SK-MEL-5 (cell line): ENCODE measurements around the gene MRPL14. TPM values are rescaled to one million over a fixed set of nuclear protein-coding genes. Genes with fewer than 3 reads are reported as not detected.
"Not testable (repeated sequence)": the region's sequence is repeated elsewhere in the genome, so short reads cannot be mapped to it uniquely, and the experiment has no call there.

Experiments used
- DNase-seq: peaks from one replicate; pipeline ENCODE4 v3.0.0-alpha.2; 2016; ENCODE audit warnings: low read depth, low spot score
- in situ Hi-C: cut with HindIII; loops from 2 replicates; pipeline ENCODE4 v1.10.0; 2016; ENCODE audit warnings: low sequenced_read_pairs, high pct_unique_total_duplicates, low pct_unique_long_range_greater_than_20kb
- total RNA-seq: library from RNA; depleted of rRNA; stranded (reverse); fragments of >200 nt; shearing (Covaris generic); gene quantifications from 2 replicates; pipeline ENCODE4 v1.2.3, GENCODE V29; 2014

MRPL14 gene
- total RNA-seq, 1 experiment from 2014 or later, result 60.0 TPM

- in situ Hi-C loops, result no loop called here
- DNase-seq, result no peak
Observed at GRCh38 chr6:44110005-44110676, 17.1 kb downstream of the MRPL14 start.

DNA sequence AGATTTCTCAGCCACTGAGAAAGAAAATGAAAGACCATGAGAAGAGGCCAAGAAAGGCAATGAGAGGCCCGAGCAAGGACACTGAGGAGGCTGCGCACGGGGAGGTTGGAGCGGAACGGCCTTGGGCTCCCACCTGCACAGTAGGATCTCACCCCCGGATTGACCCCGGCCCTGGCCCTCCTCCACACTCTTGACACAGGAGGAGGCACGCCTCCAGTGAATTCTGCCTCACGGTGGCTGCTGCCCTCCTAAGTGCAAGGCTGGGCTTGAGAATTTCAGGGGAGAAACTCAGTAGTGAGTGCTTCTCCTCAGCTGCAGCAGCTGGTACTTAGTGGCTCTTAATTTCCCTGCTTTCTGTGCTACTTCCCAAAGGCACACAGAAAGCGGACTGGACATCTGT, 18.0 kb downstream of the MRPL14 start:
- in situ Hi-C loops, result no loop called here
- no peak for DNase-seq

GRCh38 chr6:44108471-44108870, 18.8 kb downstream of the MRPL14 start:
- DNase-seq, result no peak
- in situ Hi-C loops, result no loop called here

DNA sequence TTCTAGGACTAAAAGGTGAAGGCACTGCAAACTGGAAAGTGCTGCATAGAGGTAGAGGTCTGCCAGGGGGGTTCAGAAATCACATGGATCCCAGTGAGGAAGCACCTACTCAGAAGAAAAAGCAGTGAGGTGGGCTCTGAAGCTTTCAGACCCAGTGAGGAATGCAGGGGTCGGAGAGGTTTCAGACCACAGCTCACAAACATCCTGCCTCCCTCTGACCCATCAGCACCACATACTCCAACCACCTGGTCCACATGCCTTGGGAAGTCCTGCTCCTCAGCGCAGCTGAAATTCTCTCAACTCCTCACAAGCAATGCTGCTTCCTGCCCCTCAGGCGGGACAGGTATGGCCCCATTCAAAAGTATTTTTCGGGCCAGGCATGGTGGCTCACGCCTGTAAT, 20.2 kb downstream of the MRPL14 start:
- DNase-seq, result no peak
- in situ Hi-C loops, result no loop called here

- no peak for DNase-seq
- in situ Hi-C loops, result no loop called here
Observed at GRCh38 chr6:44105993-44106740, 21.1 kb downstream of the MRPL14 start.

- in situ Hi-C loops, result no loop called here
- DNase-seq, result no peak
Observed at GRCh38 chr6:44105146-44105545, 22.1 kb downstream of the MRPL14 start.

DNA sequence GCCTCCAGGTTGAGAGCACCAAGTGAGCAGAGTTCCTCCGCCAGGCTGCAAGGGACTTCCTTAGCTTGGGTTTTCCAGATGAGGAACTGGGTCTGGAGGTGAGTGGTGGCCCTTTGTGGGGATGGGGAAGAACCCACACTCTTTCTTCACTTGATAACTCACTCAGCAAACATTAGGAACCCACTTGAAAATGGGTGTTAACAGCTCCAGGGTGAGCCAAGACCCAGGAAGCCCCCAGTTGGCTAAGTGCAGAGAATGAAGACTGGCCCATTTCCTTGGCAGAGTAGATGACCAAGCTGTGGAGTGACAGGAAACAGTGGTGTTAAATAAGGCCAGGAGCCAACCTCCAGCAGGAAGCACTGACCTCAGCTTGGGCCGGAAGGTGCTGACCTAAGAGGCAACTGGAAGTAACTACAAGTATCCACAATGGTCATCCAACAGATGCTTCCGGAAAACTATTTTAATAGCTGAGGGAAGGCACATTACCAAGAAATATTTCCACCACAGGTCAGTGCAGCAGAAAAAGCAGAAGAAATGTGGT, 22.7 kb downstream of the MRPL14 start:
- in situ Hi-C loops, result no loop called here
- DNase-seq, result no peak

DNA sequence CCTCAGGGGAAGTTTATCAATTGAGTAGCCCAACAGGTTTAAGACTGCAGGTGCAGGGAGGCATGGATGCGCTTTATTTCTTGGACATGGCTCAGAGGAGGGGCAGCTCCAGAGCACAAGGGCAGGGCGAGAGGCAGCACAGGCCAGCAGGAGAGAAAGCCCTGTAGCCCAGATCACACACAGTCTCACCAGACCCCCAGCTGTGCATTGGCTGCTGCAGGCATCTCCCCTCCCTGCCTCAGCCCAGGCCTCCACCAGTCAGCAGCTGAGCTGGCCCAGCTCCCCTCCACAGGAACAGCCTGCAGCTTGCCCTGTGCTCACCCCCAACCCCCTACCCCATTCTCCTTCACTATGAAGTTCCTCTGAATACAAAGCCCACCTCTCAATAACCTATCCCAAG, 24.7 kb downstream of the MRPL14 start:
- no peak for DNase-seq
- in situ Hi-C loops, result no loop called here

GRCh38 chr6:44101832-44102231, 25.4 kb downstream of the MRPL14 start:
- in situ Hi-C loops, result no loop called here

GRCh38 chr6:44100088-44100550, 27.1 kb downstream of the MRPL14 start:
- in situ Hi-C loops, result no loop called here
- DNase-seq, result peak; percentile 52

More at GRCh38 chr6:44101832-44102231, 25.4 kb downstream of the MRPL14 start:
- no peak for DNase-seq

- in situ Hi-C loops, result no loop called here
- DNase-seq, result no peak
Observed at GRCh38 chr6:44099192-44099591, 28.1 kb downstream of the MRPL14 start.

GRCh38 chr6:44097782-44098317, 29.4 kb downstream of the MRPL14 start:
- in situ Hi-C loops, result no loop called here
- DNase-seq, result no peak

- peak; percentile 84 for DNase-seq
- in situ Hi-C loops, result no loop called here
Observed at GRCh38 chr6:44096612-44097011, 30.6 kb downstream of the MRPL14 start.

- in situ Hi-C loops, DNase-seq: not testable (repeated sequence)
Observed at GRCh38 chr6:44095243-44095623, 32.0 kb downstream of the MRPL14 start.

DNA sequence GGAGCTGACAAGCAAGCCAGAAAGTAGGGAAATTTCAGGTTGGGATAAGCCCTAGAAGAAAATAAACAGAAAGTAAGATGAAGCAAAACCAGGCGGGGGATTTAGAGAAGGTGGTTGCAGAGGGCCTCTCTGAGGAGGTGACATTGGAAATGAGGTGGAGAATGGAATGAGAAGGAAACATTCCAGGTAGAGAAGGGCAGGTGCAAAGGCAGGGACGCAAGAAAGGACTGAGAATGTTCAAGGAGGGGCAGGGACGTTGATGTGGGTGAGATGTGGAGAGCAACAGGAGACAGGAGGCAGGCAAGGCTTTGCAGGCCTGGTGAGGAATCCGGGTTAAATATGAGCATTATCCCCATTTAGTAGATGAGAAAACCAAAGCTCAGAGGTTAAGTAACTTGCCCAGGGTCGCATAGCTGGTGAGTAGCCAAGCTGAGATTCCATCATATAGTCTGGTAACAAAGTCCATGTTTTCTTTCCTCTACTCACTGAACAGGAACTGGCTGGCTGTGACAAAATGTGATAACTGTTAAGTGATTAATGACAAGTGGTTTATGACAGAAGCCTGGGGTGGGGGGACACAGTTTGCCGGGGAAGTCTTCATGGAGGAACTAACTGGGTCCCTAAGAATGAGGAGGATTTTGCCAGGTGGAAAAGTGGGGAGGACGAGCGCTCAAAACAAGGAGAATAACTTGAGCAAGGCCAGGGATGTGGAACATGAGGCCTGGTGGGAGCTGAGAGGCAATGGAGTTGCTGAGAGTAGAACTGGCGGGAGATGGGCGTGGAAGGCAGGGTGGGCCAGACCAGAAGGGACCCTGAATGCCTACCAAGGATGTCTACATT, 32.6 kb downstream of the MRPL14 start:
- DNase-seq, result no peak
- in situ Hi-C loops, result no loop called here

GRCh38 chr6:44093750-44094402, 33.4 kb downstream of the MRPL14 start:
- DNase-seq, result no peak
- in situ Hi-C loops, result no loop called here

DNA sequence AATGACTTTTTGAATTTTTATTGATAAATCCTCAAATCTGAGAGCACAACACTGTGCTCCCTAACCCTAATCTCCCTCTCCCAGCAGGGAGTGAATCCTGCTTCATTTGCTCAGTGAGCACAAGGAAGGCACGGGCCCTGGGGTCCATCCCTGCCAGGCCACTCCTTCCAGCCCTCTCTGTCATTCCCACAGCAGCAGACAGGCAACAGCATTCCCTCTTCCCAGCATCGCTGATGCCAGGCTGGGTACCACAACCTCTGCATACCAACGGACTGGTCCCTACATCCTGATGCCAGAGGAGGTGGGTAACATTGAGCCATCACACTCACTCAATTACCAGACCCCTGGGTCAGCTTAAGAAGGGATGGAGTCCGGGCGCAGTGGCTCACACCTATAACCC, 34.2 kb downstream of the MRPL14 start:
- in situ Hi-C loops, result no loop called here
- DNase-seq, result no peak
